BJ (cell line): ENCODE data around the gene NFIL3. TPM values are rescaled to one million over a fixed set of nuclear protein-coding genes. Genes with fewer than 3 reads are reported as not detected.
"Not testable (repeated sequence)": the region's sequence is repeated elsewhere in the genome, so short reads cannot be mapped to it uniquely, and the experiment has no call there.

ENCODE experiments used
- CTCF ChIA-PET: fragments of 350-600 bp; formaldehyde crosslinking; extraction: SDS; loops from one replicate; lab custom pipeline; 2021; ENCODE audit warnings: antibody characterized with exemption, inconsistent platforms; lab: Yijun Ruan, JAX
- POLR2A ChIA-PET: fragments of 300-600 bp; sonication (Branson Sonifier 250); formaldehyde crosslinking; extraction: SDS; loops from one replicate; lab custom pipeline; 2021; ENCODE audit warnings: antibody characterized with exemption; lab: Charles Lee
- DNase-seq: peaks from one replicate; pipeline ENCODE4 v3.0.0-alpha.2; 2011; ENCODE audit warnings: low read depth
- H3K27me3 ChIP-seq: 2 replicates; pipeline ENCODE4 v1.6.0; 2011; ENCODE audit warnings: low read length; ENCODE audit not compliant: control insufficient read depth, insufficient read depth
- H3K36me3 ChIP-seq: 2 replicates; pipeline ENCODE4 v1.5.1; 2011; ENCODE audit warnings: low read length; ENCODE audit not compliant: control insufficient read depth, insufficient read depth
- H3K4me3 ChIP-seq: 2 replicates; pipeline ENCODE4 v1.5.1; 2011; ENCODE audit warnings: low read depth, mild to moderate bottlenecking, control low read depth, low read length
- polyA plus RNA-seq: library from polyadenylated mRNA; depleted of rRNA; stranded (reverse); fragments of >200 nt; gene quantifications from 2 replicates; pipeline ENCODE4 v1.2.3, GENCODE V29; 2011
- TF ChIP-seq, protein P1 (sequence below): IDR thresholded peaks from 2 replicates; pipeline ENCODE4 v1.5.1; 2011; ENCODE audit warnings: low read depth, mild to moderate bottlenecking, control low read depth, inconsistent platforms, low read length, moderate library complexity; ENCODE audit not compliant: insufficient read depth

The NFIL3 gene
- polyA plus RNA-seq, 1 experiment: 6.9 TPM

DNA sequence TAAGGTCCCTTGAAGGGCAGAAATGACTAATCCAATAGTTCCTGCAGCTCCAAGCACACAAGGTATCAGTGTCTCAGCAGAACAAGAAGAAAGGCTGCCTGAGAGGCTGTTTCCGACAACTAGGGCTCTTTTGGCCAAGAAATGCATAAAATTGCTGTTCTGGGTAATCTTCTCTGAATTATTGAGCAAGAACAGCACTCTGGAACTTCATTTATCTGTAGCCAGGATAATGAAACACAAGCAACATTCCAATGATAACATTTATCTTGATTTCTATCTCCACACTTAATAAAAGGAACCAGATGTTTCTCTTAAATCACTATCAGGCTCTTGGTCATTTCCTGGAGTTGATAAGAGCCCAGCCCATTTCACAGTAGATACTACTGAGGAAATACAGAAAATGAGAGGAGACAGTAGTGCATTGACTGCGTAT lies 44.9 kb downstream of the NFIL3 start:
- peak; percentile 41 for DNase-seq
- Histone ChIP-seq H3K27me3 (no peaks in the 10 kb centered on the region), H3K36me3 (no peaks in the 10 kb centered on the region), H3K4me3 (no peak overlapping the region)
- ChIA-PET CTCF (no interaction called here), POLR2A (no interaction called here)
- TF ChIP-seq, protein P1, sequence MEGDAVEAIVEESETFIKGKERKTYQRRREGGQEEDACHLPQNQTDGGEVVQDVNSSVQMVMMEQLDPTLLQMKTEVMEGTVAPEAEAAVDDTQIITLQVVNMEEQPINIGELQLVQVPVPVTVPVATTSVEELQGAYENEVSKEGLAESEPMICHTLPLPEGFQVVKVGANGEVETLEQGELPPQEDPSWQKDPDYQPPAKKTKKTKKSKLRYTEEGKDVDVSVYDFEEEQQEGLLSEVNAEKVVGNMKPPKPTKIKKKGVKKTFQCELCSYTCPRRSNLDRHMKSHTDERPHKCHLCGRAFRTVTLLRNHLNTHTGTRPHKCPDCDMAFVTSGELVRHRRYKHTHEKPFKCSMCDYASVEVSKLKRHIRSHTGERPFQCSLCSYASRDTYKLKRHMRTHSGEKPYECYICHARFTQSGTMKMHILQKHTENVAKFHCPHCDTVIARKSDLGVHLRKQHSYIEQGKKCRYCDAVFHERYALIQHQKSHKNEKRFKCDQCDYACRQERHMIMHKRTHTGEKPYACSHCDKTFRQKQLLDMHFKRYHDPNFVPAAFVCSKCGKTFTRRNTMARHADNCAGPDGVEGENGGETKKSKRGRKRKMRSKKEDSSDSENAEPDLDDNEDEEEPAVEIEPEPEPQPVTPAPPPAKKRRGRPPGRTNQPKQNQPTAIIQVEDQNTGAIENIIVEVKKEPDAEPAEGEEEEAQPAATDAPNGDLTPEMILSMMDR: no peak

DNA sequence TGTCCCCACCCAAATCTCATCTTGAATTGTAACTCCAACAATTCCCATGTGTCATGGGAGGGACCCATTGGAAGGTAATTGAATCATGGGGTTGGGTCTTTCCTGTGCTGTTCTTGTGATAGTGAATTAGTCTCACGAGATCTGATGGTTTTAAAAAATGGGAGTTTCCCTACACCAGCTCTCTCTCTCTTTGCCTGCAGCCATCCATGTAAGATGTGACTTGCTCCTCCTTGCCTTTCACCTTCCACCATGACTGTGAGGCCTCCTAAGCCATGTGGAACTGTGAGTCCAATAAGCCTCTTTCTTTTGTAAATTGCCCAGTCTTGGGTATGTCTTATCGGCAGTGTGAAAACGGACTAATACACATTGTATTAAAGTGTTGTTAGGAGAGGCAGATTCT lies 45.6 kb downstream of the NFIL3 start:
- H3K36me3 ChIP-seq, DNase-seq, H3K4me3 ChIP-seq, H3K27me3 ChIP-seq, POLR2A ChIA-PET, CTCF ChIA-PET: not testable (repeated sequence)

DNA sequence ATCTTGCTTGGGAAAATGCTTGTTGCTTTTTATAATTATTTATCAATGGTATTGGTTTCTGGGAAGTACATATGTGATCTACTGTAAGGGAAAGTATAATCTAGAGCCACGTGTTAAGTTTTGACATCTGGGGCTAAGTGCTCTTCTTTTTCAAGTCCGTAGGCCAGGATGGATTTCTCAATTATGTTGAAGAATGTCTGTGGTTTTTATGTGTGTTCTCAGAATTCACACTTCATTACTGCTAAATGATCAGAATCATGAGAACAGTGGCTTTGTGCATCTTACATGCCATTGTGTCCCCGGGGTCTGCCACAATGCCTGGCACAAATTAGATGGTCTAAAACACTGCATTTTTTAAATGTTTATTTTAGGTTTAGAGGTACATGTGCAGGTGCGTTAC lies 47.4 kb downstream of the NFIL3 start:
- TF ChIP-seq, protein P1: no peak
- ChIA-PET CTCF (no interaction called here), POLR2A (no interaction called here)
- no peak for DNase-seq
- H3K36me3 ChIP-seq: no peaks in the 10 kb centered on the region
- H3K27me3 ChIP-seq: no peaks in the 10 kb centered on the region
- no peak overlapping the region for H3K4me3 ChIP-seq

DNA sequence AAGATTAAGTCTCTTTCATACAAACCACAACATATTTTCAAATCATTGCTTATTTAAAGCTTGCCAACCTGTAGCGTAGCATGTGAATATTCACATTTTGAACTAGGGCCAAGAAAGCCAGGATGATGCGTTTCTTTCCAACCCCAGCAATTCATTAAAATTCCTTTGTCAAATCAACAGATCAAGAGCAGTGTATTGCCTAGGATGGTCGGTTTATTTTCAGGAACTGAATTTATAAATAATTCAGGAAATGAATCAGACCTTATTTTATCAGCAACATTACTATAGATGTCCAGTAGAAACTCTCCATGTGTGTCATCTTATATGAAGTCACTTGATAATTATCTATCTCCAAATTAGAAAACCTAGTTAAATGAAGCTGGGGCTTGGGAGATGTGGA lies 48.7 kb downstream of the NFIL3 start:
- ChIA-PET POLR2A (no interaction called here), CTCF (interaction anchor here (1.3 kb wide), 1 partner anchor 13 kb away, joined by 3 read pairs; no protein-coding TSS in a partner anchor)
- H3K27me3 ChIP-seq: no peaks in the 10 kb centered on the region
- no peaks in the 10 kb centered on the region for H3K36me3 ChIP-seq
- DNase-seq: peak; percentile 77
- no peak overlapping the region for H3K4me3 ChIP-seq
- TF ChIP-seq, protein P1: no peak

DNA sequence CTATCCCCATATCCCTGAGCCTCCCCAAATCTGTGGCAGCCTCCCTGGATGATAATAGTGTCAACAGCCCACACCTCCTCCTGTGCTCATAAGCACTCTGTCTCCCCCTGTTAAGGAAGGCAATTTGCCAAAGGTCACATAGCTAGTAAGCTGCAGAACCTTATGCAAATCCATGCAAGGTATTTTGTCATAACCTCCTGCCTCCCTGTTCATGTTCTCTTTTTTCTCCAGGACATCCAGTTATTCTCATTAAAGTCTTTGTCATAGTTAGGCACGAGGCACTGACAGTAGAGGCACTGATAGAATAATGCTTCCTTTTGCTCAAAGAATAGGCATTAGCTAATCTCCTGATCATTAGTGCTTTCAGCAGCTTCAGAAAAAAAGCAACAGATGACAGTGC lies 51.7 kb downstream of the NFIL3 start:
- ChIA-PET POLR2A (interaction anchor here (0.6 kb wide), 1 partner anchor 52 kb away, joined by 10 read pairs; the partner anchor contains the start of gene NFIL3), CTCF (no interaction called here)
- TF ChIP-seq, protein P1: no peak
- Histone ChIP-seq H3K27me3 (no peaks in the 10 kb centered on the region), H3K36me3 (no peaks in the 10 kb centered on the region), H3K4me3 (no peak overlapping the region)
- DNase-seq: no peak

DNA sequence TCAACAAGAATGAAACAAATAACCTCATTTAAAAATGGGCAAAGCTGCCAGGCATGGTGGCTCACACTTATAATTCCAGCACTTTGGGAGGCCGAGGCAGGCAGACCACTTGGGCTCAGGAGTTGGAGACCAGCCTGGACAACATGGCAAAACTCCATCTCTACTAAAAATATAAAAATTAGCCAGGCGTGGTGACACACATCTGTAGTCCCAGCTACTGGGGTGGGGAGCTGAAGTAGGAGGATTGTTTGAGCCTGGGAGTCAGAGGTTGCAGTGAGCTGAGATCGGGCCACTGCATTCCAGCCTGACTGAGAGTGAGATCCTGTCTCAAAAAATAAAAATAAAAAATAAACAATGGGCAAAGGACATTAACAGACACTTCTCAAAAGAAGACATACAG lies 53.6 kb downstream of the NFIL3 start:
- DNase-seq, H3K27me3 ChIP-seq, H3K4me3 ChIP-seq, CTCF ChIA-PET, H3K36me3 ChIP-seq, POLR2A ChIA-PET: not testable (repeated sequence)
